ENCODE results near the gene MRPL40.

MRPL40 gene

GRCh38 chr22:19466126-19466716 lies 33.9 kb downstream of the MRPL40 start:
- Histone ChIP-seq H3K27me3 (no peaks in the 10 kb centered on the region), H3K4me1 (peaks cover 18% of the 10 kb centered on the region), H3K9me3 (no peaks in the 10 kb centered on the region), H3K4me3 (no peak overlapping the region), H3K9ac (no peak overlapping the region), H4K20me1 (peaks cover 29% of the 10 kb centered on the region; the same call in 1 of the 2 replicates), H3K4me2 (no peak overlapping the region), H3K36me3 (peaks cover 92% of the 10 kb centered on the region), H3K27ac (no peak overlapping the region)
- no peak for TF ChIP-seq Cebpa-rat (IDR thresholded peaks at IDR 0.05)

- Histone ChIP-seq H3K4me3 (no peak overlapping the region), H3K9ac (no peak overlapping the region), H3K27ac (no peak overlapping the region), H3K9me3 (no peaks in the 10 kb centered on the region), H3K4me2 (no peak overlapping the region), H3K4me1 (peaks cover 18% of the 10 kb centered on the region), H4K20me1 (peaks cover 37% of the 10 kb centered on the region), H3K36me3 (peaks cover 94% of the 10 kb centered on the region), H3K27me3 (no peaks in the 10 kb centered on the region)
- no peak for TF ChIP-seq Cebpa-rat (IDR thresholded peaks at IDR 0.05)
These were observed 34.8 kb downstream of the MRPL40 start for GRCh38 chr22:19466848-19467752.

- Histone ChIP-seq H3K4me3 (no peak overlapping the region), H3K4me1 (peaks cover 18% of the 10 kb centered on the region), H3K9me3 (no peaks in the 10 kb centered on the region), H3K4me2 (no peak overlapping the region), H4K20me1 (peaks cover 46% of the 10 kb centered on the region), H3K27ac (no peak overlapping the region), H3K9ac (no peak overlapping the region), H3K36me3 (peaks cover 95% of the 10 kb centered on the region), H3K27me3 (no peaks in the 10 kb centered on the region)
- no peak for TF ChIP-seq Cebpa-rat (IDR thresholded peaks at IDR 0.05)
These were observed 35.6 kb downstream of the MRPL40 start for GRCh38 chr22:19467912-19468311.

- TF ChIP-seq Cebpa-rat (IDR thresholded peaks at IDR 0.05) = no peak
- Histone ChIP-seq H3K9ac (no peak overlapping the region), H3K36me3 (peaks cover 100% of the 10 kb centered on the region), H3K27me3 (no peaks in the 10 kb centered on the region), H3K9me3 (no peaks in the 10 kb centered on the region), H3K27ac (no peak overlapping the region), H3K4me3 (no peak overlapping the region), H4K20me1 (peaks cover 53% of the 10 kb centered on the region), H3K4me2 (no peak overlapping the region), H3K4me1 (peaks cover 7% of the 10 kb centered on the region)
These were observed 37.1 kb downstream of the MRPL40 start for GRCh38 chr22:19469421-19469820.

- peaks cover 100% of the 10 kb centered on the region for H3K36me3 ChIP-seq
- H3K4me3 ChIP-seq = no peak overlapping the region
- H3K9ac ChIP-seq = no peak overlapping the region
- no peaks in the 10 kb centered on the region for H3K9me3 ChIP-seq
- H3K27me3 ChIP-seq = no peaks in the 10 kb centered on the region
- TF ChIP-seq Cebpa-rat (IDR thresholded peaks at IDR 0.05) = no peak
- H3K27ac ChIP-seq = no peak overlapping the region
- H4K20me1 ChIP-seq = peaks cover 55% of the 10 kb centered on the region
- no peak overlapping the region for H3K4me2 ChIP-seq
- peaks cover 1% of the 10 kb centered on the region; the same call in 1 of the 2 replicates for H3K4me1 ChIP-seq
These were observed 37.7 kb downstream of the MRPL40 start for GRCh38 chr22:19470010-19470409.

- H3K9me3 ChIP-seq = no peaks in the 10 kb centered on the region
- H3K4me3 ChIP-seq = no peak overlapping the region
- peaks cover 98% of the 10 kb centered on the region for H3K36me3 ChIP-seq
- H3K4me2 ChIP-seq = no peak overlapping the region
- H3K9ac ChIP-seq = no peak overlapping the region
- H3K27me3 ChIP-seq = no peaks in the 10 kb centered on the region
- H4K20me1 ChIP-seq = peaks cover 69% of the 10 kb centered on the region
- H3K27ac ChIP-seq = no peak overlapping the region
- no peak for TF ChIP-seq Cebpa-rat (IDR thresholded peaks at IDR 0.05)
- peaks cover 10% of the 10 kb centered on the region; the same call in 1 of the 2 replicates for H3K4me1 ChIP-seq
These were observed 39.2 kb downstream of the MRPL40 start for GRCh38 chr22:19471572-19471971.

GRCh38 chr22:19472233-19472632 lies 39.9 kb downstream of the MRPL40 start:
- no peak overlapping the region for H3K4me3 ChIP-seq
- peaks cover 75% of the 10 kb centered on the region for H4K20me1 ChIP-seq
- H3K4me2 ChIP-seq = no peak overlapping the region
- no peak overlapping the region for H3K27ac ChIP-seq
- H3K9ac ChIP-seq = peak overlapping the region; percentile 9; the same call in 1 of the 2 replicates
- H3K4me1 ChIP-seq = peaks cover 17% of the 10 kb centered on the region
- H3K36me3 ChIP-seq = peaks cover 91% of the 10 kb centered on the region
- H3K9me3 ChIP-seq = no peaks in the 10 kb centered on the region
- TF ChIP-seq Cebpa-rat (IDR thresholded peaks at IDR 0.05) = no peak
- no peaks in the 10 kb centered on the region for H3K27me3 ChIP-seq

GRCh38 chr22:19473578-19473977 lies 41.2 kb downstream of the MRPL40 start:
- Histone ChIP-seq H3K27me3 (no peaks in the 10 kb centered on the region), H3K4me2 (no peak overlapping the region), H3K4me1 (peaks cover 26% of the 10 kb centered on the region), H3K27ac (no peak overlapping the region), H3K4me3 (no peak overlapping the region), H3K9ac (0 out of 2 replicates have a peak overlapping the region, but pooled peaks have one; percentile 9), H3K9me3 (no peaks in the 10 kb centered on the region), H4K20me1 (peaks cover 87% of the 10 kb centered on the region), H3K36me3 (peaks cover 78% of the 10 kb centered on the region)
- TF ChIP-seq Cebpa-rat (IDR thresholded peaks at IDR 0.05) = no peak

GRCh38 chr22:19476023-19476422 lies 43.7 kb downstream of the MRPL40 start:
- Histone ChIP-seq H3K9ac (peak overlapping the region; percentile 59; the same call in 1 of the 2 replicates), H3K4me2 (no peak overlapping the region; the same call in 1 of the 2 replicates), H4K20me1 (peaks cover 78% of the 10 kb centered on the region)

More at GRCh38 chr22:19476023-19476422, 43.7 kb downstream of the MRPL40 start:
- no peak overlapping the region for H3K4me3 ChIP-seq
- TF ChIP-seq Cebpa-rat (IDR thresholded peaks at IDR 0.05) = no peak
- no peaks in the 10 kb centered on the region for H3K27me3 ChIP-seq
- no peaks in the 10 kb centered on the region for H3K9me3 ChIP-seq
- H3K36me3 ChIP-seq = peaks cover 53% of the 10 kb centered on the region
- H3K4me1 ChIP-seq = peaks cover 36% of the 10 kb centered on the region
- H3K27ac ChIP-seq = no peak overlapping the region

All from BLaER1 (cell line).